Caki2 (cell line): ENCODE measurements around the gene CNOT10. TPM values are rescaled to one million over a fixed set of nuclear protein-coding genes. Genes with fewer than 3 reads are reported as not detected.
"Not testable (repeated sequence)": the region's sequence is repeated elsewhere in the genome, so short reads cannot be mapped to it uniquely, and the experiment has no call there.

Experiments used
- DNase-seq: peaks from one replicate; pipeline ENCODE4 v3.0.0-alpha.2; 2015; ENCODE audit warnings: low read depth
- in situ Hi-C: cut with HindIII; loops from 2 replicates; pipeline ENCODE4 v1.10.0; 2016; ENCODE audit warnings: low sequenced_read_pairs, low pct_unique_long_range_greater_than_20kb, mixed read lengths
- total RNA-seq: library from RNA; depleted of rRNA; stranded (reverse); fragments of >200 nt; shearing (Covaris generic); gene quantifications from 2 replicates; pipeline ENCODE4 v1.2.3, GENCODE V29; 2014; ENCODE audit warnings: low replicate concordance

The CNOT10 gene
- total RNA-seq, 1 experiment from 2014 or later = 16.2 TPM

DNA sequence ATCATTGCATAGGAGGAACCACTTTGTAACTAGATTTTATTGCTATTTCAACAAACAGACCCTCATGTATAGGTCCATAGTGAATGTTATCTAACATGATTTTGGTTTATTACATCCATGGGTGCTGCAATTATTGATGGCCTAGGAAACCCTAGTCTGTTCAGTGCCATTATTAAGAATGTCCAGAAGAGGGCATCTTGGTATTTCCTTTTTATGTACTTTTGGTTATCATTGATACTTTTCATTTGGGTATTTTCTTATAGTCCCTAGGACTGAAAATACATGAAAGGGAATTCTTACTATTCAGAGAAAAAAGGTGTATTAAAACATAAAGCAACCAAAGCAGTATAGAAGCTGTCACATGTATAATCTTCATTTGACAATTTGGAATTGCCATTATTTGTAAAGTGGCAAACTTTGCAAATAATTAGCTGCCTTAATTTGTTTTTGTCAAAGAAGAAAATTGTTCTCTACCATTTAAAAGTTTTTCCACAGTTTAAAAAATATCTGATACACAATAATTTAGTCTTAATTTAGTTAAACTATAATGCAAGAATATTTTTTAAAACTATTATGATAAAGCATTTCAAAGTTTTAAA lies 48.7 kb downstream of the CNOT10 start:
- in situ Hi-C loops = no loop called here
- DNase-seq = peak; percentile 11

GRCh38 chr3:32734756-32735155 lies 49.8 kb downstream of the CNOT10 start:
- in situ Hi-C loops = no loop called here
- no peak for DNase-seq

DNA sequence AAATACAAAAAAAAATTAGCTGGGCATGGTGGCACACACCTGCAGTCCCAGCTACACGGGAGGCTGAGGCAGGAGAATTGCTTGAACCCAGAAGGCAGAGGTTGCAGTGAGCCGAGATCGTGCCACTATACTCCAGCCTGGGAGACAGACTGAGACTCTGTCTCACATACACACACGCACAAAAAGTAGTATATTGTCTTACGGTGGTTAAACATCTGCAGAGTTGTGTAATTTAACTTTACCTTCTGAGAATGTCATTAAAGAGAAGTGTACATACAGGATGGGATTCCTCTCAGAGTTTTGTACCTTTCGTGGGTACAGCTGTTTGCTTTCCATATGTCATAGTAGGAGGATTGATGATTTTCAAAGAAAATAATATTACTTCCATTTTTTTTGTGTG lies 58.5 kb downstream of the CNOT10 start:
- in situ Hi-C loops, DNase-seq: not testable (repeated sequence)

- no peak for DNase-seq
- in situ Hi-C loops = no loop called here
Observed at GRCh38 chr3:32743934-32744333, 58.9 kb downstream of the CNOT10 start.

DNA sequence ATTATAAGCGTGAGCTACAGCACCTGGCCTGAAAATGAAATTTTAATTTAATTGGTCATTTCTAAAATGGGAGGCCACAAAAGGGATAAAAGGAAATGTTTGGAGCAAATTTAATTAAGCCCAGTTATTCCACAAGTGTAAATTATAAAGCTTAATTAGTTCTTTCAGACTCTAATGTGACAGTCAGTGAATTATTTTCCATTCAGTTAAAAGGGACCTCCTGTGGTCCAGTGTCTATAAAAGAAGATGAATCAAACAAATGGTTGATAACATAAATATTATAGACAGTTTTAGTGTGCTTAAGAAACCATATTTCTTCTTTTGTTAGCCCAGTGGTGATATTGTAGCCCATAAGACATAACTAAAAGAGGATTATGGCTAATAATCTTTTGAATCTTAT lies 66.4 kb downstream of the CNOT10 start:
- no peak for DNase-seq
- in situ Hi-C loops = no loop called here

- in situ Hi-C loops = no loop called here
- DNase-seq = no peak
Observed at GRCh38 chr3:32755761-32756160, 70.8 kb downstream of the CNOT10 start.

DNA sequence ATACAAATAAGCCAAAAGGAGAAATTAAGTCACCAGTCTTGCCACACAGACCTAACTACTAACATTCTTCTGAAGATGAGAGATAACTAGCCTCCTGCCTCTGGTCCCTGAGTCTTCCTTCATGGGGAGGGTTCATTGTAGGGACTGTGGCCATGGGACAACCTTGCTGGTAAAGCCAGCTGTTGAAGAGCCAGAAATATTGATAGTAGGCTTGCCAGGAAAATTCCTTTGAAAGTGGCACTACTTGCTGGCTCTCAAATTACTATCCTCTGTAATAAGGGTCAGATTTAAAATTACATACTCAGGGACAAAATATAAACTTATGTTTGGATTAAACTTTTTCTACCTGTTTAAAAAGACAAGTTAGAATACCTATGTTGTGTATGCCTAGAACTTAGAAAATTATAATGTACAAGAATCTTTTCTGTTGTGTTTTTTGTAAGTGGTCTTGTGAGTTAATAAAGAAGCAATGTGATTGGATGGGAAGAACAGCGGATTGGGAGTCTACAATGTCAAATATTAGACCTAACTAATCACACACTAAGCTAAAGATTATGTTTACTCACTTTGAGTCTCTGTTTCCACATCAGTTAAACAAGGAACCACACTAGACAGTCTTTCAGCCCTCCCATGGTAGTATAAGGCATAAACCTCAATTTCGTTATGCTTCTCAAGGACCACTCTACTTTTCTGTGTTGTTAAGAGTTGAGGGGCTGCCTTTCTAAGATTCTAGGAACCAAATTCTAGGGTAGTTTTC lies 72.8 kb downstream of the CNOT10 start:
- in situ Hi-C loops = no loop called here

DNA sequence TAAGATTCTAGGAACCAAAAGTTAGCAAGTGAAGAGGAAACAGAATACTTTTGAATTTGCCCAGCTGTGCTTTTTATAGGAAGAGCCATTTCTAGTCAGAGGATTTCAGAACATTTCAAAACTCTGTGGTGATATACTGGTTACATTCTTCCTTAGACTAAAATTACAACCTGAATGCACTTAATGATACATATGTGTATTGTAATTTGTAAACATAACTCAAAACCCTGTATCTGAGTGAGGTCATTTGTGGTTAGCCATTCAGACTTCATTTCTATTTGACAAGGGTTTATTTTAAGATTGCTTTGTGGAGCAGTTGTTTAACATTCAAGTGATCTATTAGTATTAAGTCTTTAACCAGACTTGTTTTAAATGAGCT lies 73.4 kb downstream of the CNOT10 start:
- no peak for DNase-seq
- in situ Hi-C loops = no loop called here

More for the DNA sequence above, 72.8 kb downstream of the CNOT10 start:
- no peak for DNase-seq

DNA sequence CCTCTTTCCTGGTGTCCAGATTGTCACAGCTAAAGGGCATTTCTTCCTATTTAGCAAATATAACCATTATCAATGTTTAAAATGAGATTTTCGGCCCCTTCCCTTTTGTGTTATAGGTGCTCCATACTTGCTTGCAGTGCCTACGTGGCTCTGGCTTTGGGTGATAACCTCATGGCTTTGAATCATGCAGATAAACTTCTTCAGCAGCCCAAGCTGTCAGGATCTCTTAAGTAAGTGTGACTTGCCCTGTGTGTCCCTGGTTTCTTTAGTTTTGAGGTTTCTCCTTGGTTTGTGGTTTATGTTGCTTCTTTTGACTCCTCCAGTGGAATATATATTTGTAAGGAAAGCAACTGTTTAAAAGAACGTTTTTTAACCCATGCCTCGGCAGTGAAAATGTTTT lies 74.4 kb downstream of the CNOT10 start:
- in situ Hi-C loops = no loop called here
- no peak for DNase-seq

GRCh38 chr3:32764481-32764880 lies 79.5 kb downstream of the CNOT10 start:
- in situ Hi-C loops = no loop called here
- no peak for DNase-seq

DNA sequence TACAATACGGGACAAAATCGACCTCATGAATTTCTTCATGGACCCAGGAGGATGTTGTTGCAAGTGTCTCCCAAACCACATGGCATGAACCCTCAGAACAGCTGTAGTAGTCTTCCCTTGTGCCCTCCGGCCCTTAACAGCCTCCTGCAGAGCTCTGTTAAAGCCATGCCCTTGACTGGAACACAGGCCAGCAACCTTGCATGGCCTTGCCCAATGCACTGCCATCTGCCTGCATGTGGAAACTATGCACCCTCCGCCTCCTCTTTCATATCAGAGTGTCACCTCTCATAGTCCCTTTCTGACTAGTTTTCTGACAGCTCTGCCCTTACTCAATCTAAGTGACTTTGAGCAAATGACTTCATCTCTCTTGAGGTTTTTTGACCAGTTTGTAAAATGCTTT lies 93.4 kb downstream of the CNOT10 start:
- no peak for DNase-seq
- in situ Hi-C loops = no loop called here

- in situ Hi-C loops = no loop called here
- no peak for DNase-seq
Observed at GRCh38 chr3:32780071-32780734, 95.2 kb downstream of the CNOT10 start.

DNA sequence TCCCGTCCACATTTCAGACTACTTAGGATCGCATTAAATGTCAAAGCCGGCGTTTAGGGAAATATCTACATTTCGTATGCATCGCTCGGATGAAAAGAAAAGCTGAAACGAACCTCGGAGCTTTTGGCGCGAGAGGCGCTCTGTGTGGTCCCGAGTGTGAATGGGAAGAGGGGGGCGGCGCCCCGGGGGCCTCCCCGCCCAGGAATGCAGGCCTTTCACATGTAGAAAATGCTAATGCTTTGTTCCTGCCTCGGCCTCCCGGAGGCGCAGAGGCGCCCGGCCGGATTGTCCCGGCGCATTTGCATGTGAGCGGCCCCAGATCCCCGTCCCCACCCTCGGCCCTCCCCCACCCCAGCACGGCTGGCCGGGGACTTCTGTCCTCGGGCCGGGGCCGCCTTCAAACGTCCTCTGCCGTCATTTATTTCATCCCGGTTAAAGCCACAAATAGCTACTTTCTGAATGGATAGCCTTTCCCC lies 95.8 kb downstream of the CNOT10 start:
- in situ Hi-C loops = no loop called here
- peak; percentile 1 for DNase-seq

DNA sequence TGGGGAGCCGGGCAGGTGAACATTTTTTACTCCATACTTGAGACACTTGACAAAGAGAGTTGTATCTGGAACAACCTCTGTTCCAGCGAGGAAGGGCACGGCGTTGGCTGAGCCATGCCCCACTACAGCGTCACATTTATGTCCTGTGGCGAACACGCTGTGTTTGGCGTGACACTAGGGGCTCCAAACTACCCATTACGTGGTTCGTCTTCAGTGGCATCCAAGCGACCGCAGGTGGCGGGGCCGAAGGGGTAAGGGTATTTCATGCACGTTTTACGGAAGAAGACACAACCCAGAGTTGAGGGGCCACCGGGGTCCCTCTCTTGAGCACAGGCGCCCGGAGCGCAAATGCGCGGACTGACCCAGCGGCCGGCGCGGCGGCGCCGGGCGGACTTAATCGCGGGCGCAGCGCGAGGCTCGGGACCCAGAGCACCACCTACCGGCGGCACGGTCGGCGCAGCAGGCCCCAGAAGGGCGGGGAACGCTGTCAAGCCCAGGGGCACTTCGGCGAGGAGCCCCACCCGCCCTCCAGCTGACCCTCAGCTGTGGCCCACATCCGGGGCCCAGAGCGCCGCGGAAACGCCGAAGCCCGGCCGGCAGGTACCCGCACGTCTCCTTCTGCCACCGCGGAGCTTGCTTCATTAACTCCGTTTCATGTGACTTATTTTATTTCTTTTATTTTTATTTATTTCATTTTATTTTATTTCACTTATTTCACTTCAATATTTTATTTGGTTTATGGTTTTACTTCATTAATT lies 96.4 kb downstream of the CNOT10 start:
- DNase-seq = peak; percentile 68
- in situ Hi-C loops = no loop called here

GRCh38 chr3:32781969-32782270 lies 96.9 kb downstream of the CNOT10 start:
- in situ Hi-C loops = not testable (repeated sequence)

DNA sequence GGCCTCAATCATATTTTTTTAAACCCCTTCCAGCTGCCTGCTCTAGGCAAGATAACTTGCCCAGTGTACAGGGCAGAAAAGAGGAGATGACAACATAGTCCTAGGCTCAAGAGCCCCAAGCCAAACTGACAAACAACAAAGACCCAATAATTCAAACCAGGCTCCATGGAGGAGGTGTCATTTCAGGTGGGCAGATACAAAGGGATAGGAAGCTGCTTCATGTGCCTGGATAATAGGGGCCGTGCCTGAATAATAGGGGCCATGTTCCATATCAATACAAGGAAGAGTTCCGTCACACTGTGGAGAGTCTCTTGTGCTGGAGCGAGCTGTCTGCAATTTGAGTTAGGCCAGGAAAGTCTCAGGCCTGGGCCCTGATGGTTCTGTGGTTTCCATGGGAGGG lies 97.4 kb downstream of the CNOT10 start:
- in situ Hi-C loops = no loop called here
- DNase-seq = no peak

More at GRCh38 chr3:32781969-32782270, 96.9 kb downstream of the CNOT10 start:
- not testable (repeated sequence) for DNase-seq

DNA sequence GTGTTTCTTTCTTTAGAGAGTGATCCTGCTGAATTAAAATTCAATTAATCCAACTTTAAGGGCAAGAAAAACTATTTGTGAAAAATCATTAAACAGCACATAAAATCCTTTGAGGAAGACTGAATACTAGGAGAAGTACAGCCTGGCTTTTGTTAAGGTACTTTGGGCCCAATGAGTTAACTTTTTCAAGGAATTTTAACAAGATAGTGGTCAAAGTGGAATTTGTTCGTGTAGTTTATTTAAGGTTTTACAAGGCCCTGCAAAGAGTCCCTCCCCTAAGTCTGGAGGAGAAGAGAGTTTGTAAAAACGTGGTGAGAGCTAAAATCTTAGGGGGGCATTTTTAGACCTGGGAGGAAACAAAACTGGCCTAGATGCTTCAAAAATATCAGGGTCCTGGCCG lies 106.8 kb downstream of the CNOT10 start:
- in situ Hi-C loops = no loop called here
- no peak for DNase-seq

GRCh38 chr3:32794487-32795308 lies 109.7 kb downstream of the CNOT10 start:
- in situ Hi-C loops = no loop called here
- DNase-seq = no peak
